MCF 10A (cell line): ENCODE data around the gene OR4K2. TPM values are rescaled to one million over a fixed set of nuclear protein-coding genes. Genes with fewer than 3 reads are reported as not detected.
A peak's percentile ranks its signal among the peaks of the same experiment; 100 is the strongest.

ENCODE experiments used
- BruUV-seq: library from RNA; stranded (reverse); fragments of 400-500 nt; replicated peaks from 2 replicates; lab custom pipeline; 2021; lab: Mats Ljungman, UMichigan
- CTCF ChIA-PET: fragments of 300-600 bp; sonication (Branson Sonifier 250); formaldehyde crosslinking; extraction: SDS; loops from one replicate; lab custom pipeline; 2021; ENCODE audit warnings: antibody characterized with exemption, inconsistent platforms; lab: Yijun Ruan, JAX
- POLR2A ChIA-PET: fragments of 300-600, 350-650 bp; sonication (Branson Sonifier 250); formaldehyde crosslinking; extraction: SDS; loops from one replicate; lab custom pipeline; 2020; ENCODE audit warnings: antibody characterized with exemption, inconsistent platforms; lab: Yijun Ruan, JAX
- DNase-seq: peaks from one replicate; pipeline ENCODE4 v3.0.0-alpha.2; 2018; ENCODE audit not compliant: unreplicated experiment
- H3K27ac Mint-ChIP-seq: one replicate; pipeline ENCODE4 v1.8.0; 2022; ENCODE audit warnings: mild to moderate bottlenecking, low read depth, mixed read lengths; ENCODE audit not compliant: unreplicated experiment
- H3K27me3 Mint-ChIP-seq: one replicate; pipeline ENCODE4 v1.8.0; 2022; ENCODE audit warnings: mixed read lengths; ENCODE audit not compliant: insufficient read depth, unreplicated experiment
- H3K36me3 Mint-ChIP-seq: one replicate; pipeline ENCODE4 v1.8.0; 2022; ENCODE audit warnings: mild to moderate bottlenecking, moderate library complexity, mixed read lengths; ENCODE audit not compliant: insufficient read depth, unreplicated experiment
- H3K4me1 Mint-ChIP-seq: one replicate; pipeline ENCODE4 v1.8.0; 2022; ENCODE audit warnings: mixed read lengths; ENCODE audit not compliant: insufficient read depth, unreplicated experiment
- H3K4me3 Mint-ChIP-seq: one replicate; pipeline ENCODE4 v1.8.0; 2022; ENCODE audit warnings: mild to moderate bottlenecking, moderate library complexity, mixed read lengths; ENCODE audit not compliant: unreplicated experiment
- H3K9me3 Mint-ChIP-seq: one replicate; pipeline ENCODE4 v1.8.0; 2022; ENCODE audit warnings: mixed read lengths; ENCODE audit not compliant: unreplicated experiment
- CTCF ChIP-seq: fragments of 200-600 bp; IDR thresholded peaks from one replicate; pipeline ENCODE4 v1.8.0; 2022; ENCODE audit warnings: antibody characterized with exemption, mild to moderate bottlenecking; ENCODE audit not compliant: unreplicated experiment
- intact Hi-C: fragments of 100-400 bp; cut with micrococcal nuclease; formaldehyde crosslinking; loops from 2 replicates; pipeline ENCODE4 v1.14.1; 2022
- total RNA-seq: library from RNA; stranded (reverse); gene quantifications from 2 replicates; pipeline ENCODE4 v1.2.3, GENCODE V29; 2022

Gene OR4K2
- total RNA-seq, 1 experiment from 2014 or later, result not detected

GRCh38 chr14:19920021-19920657 lies 45.2 kb downstream of the OR4K2 start, which contains the start of gene OR4K5:
Gene OR4K5 (plus strand): TSS chr14:19920607. CDS start chr14:19920607, 0 bp downstream.
- TF ChIP-seq CTCF, result no peak
- Mint-ChIP-seq H3K9me3 (no peaks in the 10 kb centered on the region), H3K4me3 (no peak within 1 kb of the TSS), H3K4me1 (no peaks in the 10 kb centered on the region), H3K27ac (no peak within 1 kb of the TSS), H3K27me3 (no peaks in the 10 kb centered on the region), H3K36me3 (no peaks in the 10 kb centered on the region)
- CTCF ChIA-PET, result no interaction called here
- POLR2A ChIA-PET, result no interaction called here
- intact Hi-C loops, result no loop called here
- no TSS peak for BruUV-seq
- DNase-seq, result peak; percentile 3

DNA sequence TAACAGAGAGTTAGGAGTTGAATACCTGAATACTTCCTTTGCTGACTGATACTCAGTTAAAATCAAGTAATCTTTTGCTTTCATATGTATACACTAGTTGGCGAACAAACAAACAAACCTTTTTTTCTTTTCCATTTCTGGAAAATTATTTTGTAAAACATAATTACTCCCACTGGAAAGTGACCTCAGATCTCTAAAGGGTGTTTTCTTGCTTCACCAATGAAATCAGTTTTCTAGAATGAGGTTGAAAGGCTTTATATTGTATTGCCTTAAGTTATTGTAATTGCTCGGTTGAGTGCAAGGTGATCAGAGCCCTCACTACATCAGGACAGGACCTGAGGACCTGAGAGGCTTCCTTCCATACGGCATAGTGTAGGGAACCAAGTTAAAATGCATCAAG lies 55.7 kb downstream of the OR4K2 start, which contains the start of gene OR4K1:
Gene OR4K1, plus strand, starts transcription at position 301 of the 400 bp plus-strand sequence. CDS start 4,750 bp downstream, outside the sequence.
- CTCF ChIA-PET, result no interaction called here
- TF ChIP-seq CTCF, result no peak
- POLR2A ChIA-PET, result no interaction called here
- H3K27me3 Mint-ChIP-seq, result peaks cover 62% of the 10 kb centered on the region
- DNase-seq, result no peak
- no TSS peak for BruUV-seq
- no peaks in the 10 kb centered on the region for H3K9me3 Mint-ChIP-seq
- H3K4me1 Mint-ChIP-seq, result no peaks in the 10 kb centered on the region
- no peak within 1 kb of the TSS for H3K27ac Mint-ChIP-seq
- H3K36me3 Mint-ChIP-seq, result no peaks in the 10 kb centered on the region
- intact Hi-C loops, result no loop called here
- H3K4me3 Mint-ChIP-seq, result no peak within 1 kb of the TSS

Other genes starting within 250 kb of the OR4K2 start
- gene OR11H2, start 161.3 kb upstream of the OR4K2 start, total RNA-seq, result not detected in 2 replicates
- not detected in 2 replicates for gene OR4Q3, start 131.6 kb upstream of the OR4K2 start, total RNA-seq
- gene OR4M1, start 101.6 kb upstream of the OR4K2 start, total RNA-seq, result not detected in 2 replicates
- not detected in 2 replicates for gene OR4N2, start 71.4 kb upstream of the OR4K2 start, total RNA-seq
- gene OR4K5, start 45.5 kb downstream of the OR4K2 start, total RNA-seq, result not detected in 2 replicates
- gene OR4K1, start 55.8 kb downstream of the OR4K2 start, total RNA-seq, result not detected in 2 replicates
- gene OR4K15, start 100.4 kb downstream of the OR4K2 start, total RNA-seq, result not detected in 2 replicates
- gene OR4Q2, start 127.0 kb downstream of the OR4K2 start, total RNA-seq, result not detected in 2 replicates
- not detected in 2 replicates for gene OR4K14, start 144.2 kb downstream of the OR4K2 start, total RNA-seq
- not detected in 2 replicates for gene OR4K13, start 160.9 kb downstream of the OR4K2 start, total RNA-seq
- not detected in 2 replicates for gene OR4L1, start 184.9 kb downstream of the OR4K2 start, total RNA-seq
- gene OR4K17, start 235.6 kb downstream of the OR4K2 start, total RNA-seq, result not detected in 2 replicates